Mesenchymal stem cell (in vitro differentiated cells and primary cell): ENCODE data around the gene FOXP1.

ENCODE experiments used
- DNase-seq: peaks from one replicate; pipeline ENCODE4 v3.0.0-alpha.2; 2013
- H2AFZ ChIP-seq: one replicate; pipeline ENCODE4 v1.6.1; 2013; ENCODE audit warnings: low read depth, mild to moderate bottlenecking, control low read depth, inconsistent platforms, low read length, moderate library complexity
- H2AK5ac ChIP-seq: 2 replicates; pipeline ENCODE4 v1.6.1; 2013; ENCODE audit warnings: low read length, moderate library complexity, mild to moderate bottlenecking, inconsistent platforms; ENCODE audit not compliant: severe bottlenecking
- H2BK120ac ChIP-seq: one replicate; pipeline ENCODE4 v1.6.1; 2013; ENCODE audit warnings: low read depth, mild to moderate bottlenecking, inconsistent platforms, low read length, moderate library complexity
- H2BK12ac ChIP-seq, 2 experiments: one replicate each; pipeline ENCODE4 v1.6.1; 2013; ENCODE audit warnings: inconsistent platforms in 2 of 2, low read length in 2 of 2, mild to moderate bottlenecking in 2 of 2, moderate library complexity in 2 of 2, control low read depth in 1 of 2
- H2BK15ac ChIP-seq: one replicate; pipeline ENCODE4 v1.6.1; 2013; ENCODE audit warnings: mild to moderate bottlenecking, low read depth, inconsistent platforms; ENCODE audit not compliant: poor library complexity, severe bottlenecking
- H2BK5ac ChIP-seq: 2 replicates; pipeline ENCODE4 v1.6.1; 2013; ENCODE audit warnings: low read depth, mild to moderate bottlenecking, low read length, control low read depth, inconsistent platforms; ENCODE audit not compliant: poor library complexity, severe bottlenecking
- H3K14ac ChIP-seq, 2 experiments: one replicate each; pipeline ENCODE4 v1.6.1; 2013; ENCODE audit warnings: inconsistent platforms in 2 of 2, low read length in 2 of 2, control low read depth in 1 of 2, mild to moderate bottlenecking in 1 of 2, moderate library complexity in 1 of 2
- H3K18ac ChIP-seq, 2 experiments: one replicate each; pipeline ENCODE4 v1.6.1; 2013; ENCODE audit warnings: inconsistent platforms in 2 of 2, low read length in 2 of 2, control low read depth in 1 of 2, low read depth in 1 of 2, mild to moderate bottlenecking in 1 of 2
- H3K23ac ChIP-seq, 2 experiments: one replicate each; pipeline ENCODE4 v1.6.1; 2013; ENCODE audit warnings: inconsistent platforms in 2 of 2, low read length in 2 of 2, mild to moderate bottlenecking in 2 of 2, moderate library complexity in 2 of 2, control low read depth in 1 of 2
- H3K27ac ChIP-seq: 2 replicates; pipeline ENCODE4 v1.5.1; 2013; ENCODE audit warnings: mild to moderate bottlenecking, moderate library complexity, low read length, control low read depth, inconsistent platforms; ENCODE audit not compliant: poor library complexity, severe bottlenecking
- H3K27me3 ChIP-seq, 2 experiments: 2 replicates each; pipeline versions ENCODE4 v1.6.1 to v1.7.0; 2013; ENCODE audit warnings: low read length in 2 of 2, mild to moderate bottlenecking in 2 of 2, moderate library complexity in 2 of 2, control low read depth in 1 of 2, inconsistent platforms in 1 of 2; ENCODE audit not compliant: control insufficient read depth in 1 of 2, insufficient read depth in 1 of 2
- H3K36me3 ChIP-seq, 2 experiments: 2 replicates each; pipeline versions ENCODE4 v1.6.1 to v1.7.0; 2013; ENCODE audit warnings: low read length in 2 of 2, control low read depth in 1 of 2, inconsistent platforms in 1 of 2, low read depth in 1 of 2, mild to moderate bottlenecking in 1 of 2; ENCODE audit not compliant: insufficient read depth in 2 of 2, control insufficient read depth in 1 of 2
- H3K4ac ChIP-seq, 2 experiments: one replicate each; pipeline ENCODE4 v1.6.1; 2013; ENCODE audit warnings: inconsistent platforms in 2 of 2, low read length in 2 of 2, mild to moderate bottlenecking in 2 of 2, moderate library complexity in 2 of 2, control low read depth in 1 of 2, low read depth in 1 of 2
- H3K4me1 ChIP-seq: 2 replicates; pipeline ENCODE4 v1.6.1; 2013; ENCODE audit warnings: low read depth, low read length, control low read depth; ENCODE audit not compliant: control insufficient read depth, insufficient read depth
- H3K4me2 ChIP-seq: 2 replicates; pipeline ENCODE4 v1.6.1; 2013; ENCODE audit warnings: low read length, mild to moderate bottlenecking, inconsistent platforms; ENCODE audit not compliant: poor library complexity, severe bottlenecking
- H3K4me3 ChIP-seq, 2 experiments: 2 replicates each; pipeline versions ENCODE4 v1.5.1 to v1.7.0; 2013; ENCODE audit warnings: low read length in 2 of 2, mild to moderate bottlenecking in 2 of 2, control low read depth in 1 of 2, low read depth in 1 of 2; ENCODE audit not compliant: insufficient read depth in 1 of 2
- H3K79me1 ChIP-seq: replicated peaks from 2 replicates; pipeline ENCODE4 v1.6.1; 2013; ENCODE audit warnings: mild to moderate bottlenecking, control low read depth, low read length, inconsistent platforms; ENCODE audit not compliant: poor library complexity, severe bottlenecking
- H3K9ac ChIP-seq: 2 replicates; pipeline ENCODE4 v1.7.0; 2013; ENCODE audit warnings: mild to moderate bottlenecking, low read length, moderate library complexity
- H3K9me3 ChIP-seq: 2 replicates; pipeline ENCODE4 v1.7.0; 2013; ENCODE audit warnings: mild to moderate bottlenecking, low read length; ENCODE audit not compliant: control insufficient read depth
- H4K8ac ChIP-seq: one replicate; pipeline ENCODE4 v1.6.1; 2013; ENCODE audit warnings: inconsistent platforms, mild to moderate bottlenecking, low read length, moderate library complexity
- H4K91ac ChIP-seq: one replicate; pipeline ENCODE4 v1.6.1; 2013; ENCODE audit warnings: mild to moderate bottlenecking, low read length, inconsistent platforms
- WGBS: methylation state at CpG from one replicate; pipeline ENCODE4 v1.1.7; 2013; ENCODE audit warnings: mixed read lengths; 5-methylcytosine and 5-hydroxymethylcytosine counted together

FOXP1 gene

GRCh38 chr3:71247221-71247957, 336.1 kb downstream of the FOXP1 start:
- no peak overlapping the region for H2BK120ac ChIP-seq
- DNase-seq: no peak
- H4K91ac ChIP-seq: peak overlapping the region; percentile 34
- no peaks in the 10 kb centered on the region for H3K36me3 ChIP-seq
- no peaks in the 10 kb centered on the region for H3K9me3 ChIP-seq
- no peak overlapping the region for H3K4me3 ChIP-seq
- H2AK5ac ChIP-seq: peak overlapping the region; percentile 37
- no peak overlapping the region for H2BK15ac ChIP-seq
- H3K18ac ChIP-seq: no peak overlapping the region
- no peak overlapping the region for H2AFZ ChIP-seq
- 77% methylated on average over 7 of the region's 10 CpGs for WGBS
- H2BK12ac ChIP-seq: peak overlapping the region in 1 of 2 experiments; percentile 23
- no peak overlapping the region for H4K8ac ChIP-seq
- H3K4ac ChIP-seq: peak overlapping the region in 1 of 2 experiments; percentile 53
- no peak overlapping the region for H3K9ac ChIP-seq
- H3K27me3 ChIP-seq: no peaks in the 10 kb centered on the region
- H2BK5ac ChIP-seq: no peak overlapping the region
- no peak overlapping the region for H3K23ac ChIP-seq
- H3K79me1 ChIP-seq: peaks cover 25% of the 10 kb centered on the region
- H3K27ac ChIP-seq: no peak overlapping the region
- H3K4me1 ChIP-seq: peaks cover 11% of the 10 kb centered on the region
- H3K4me2 ChIP-seq: no peak overlapping the region
- H3K14ac ChIP-seq: no peak overlapping the region

- H3K36me3 ChIP-seq: no peaks in the 10 kb centered on the region
- H3K4ac ChIP-seq: no peak overlapping the region
- H3K27me3 ChIP-seq: no peaks in the 10 kb centered on the region
- peak overlapping the region; percentile 28 for H2AK5ac ChIP-seq
- peaks cover 11% of the 10 kb centered on the region for H3K4me1 ChIP-seq
- no peak overlapping the region for H3K23ac ChIP-seq
- H2BK12ac ChIP-seq: peak overlapping the region; percentile 66 to 71
- peak overlapping the region; percentile 63 for H4K8ac ChIP-seq
- peak overlapping the region; percentile 85 for H3K9ac ChIP-seq
- no peak overlapping the region for H3K27ac ChIP-seq
- H3K4me2 ChIP-seq: no peak overlapping the region
- H3K9me3 ChIP-seq: no peaks in the 10 kb centered on the region
- H3K14ac ChIP-seq: no peak overlapping the region
- H3K4me3 ChIP-seq: peak overlapping the region in 1 of 2 experiments; percentile 51
- peak overlapping the region; percentile 55 for H4K91ac ChIP-seq
- H2BK120ac ChIP-seq: peak overlapping the region; percentile 21
- no peak overlapping the region for H2BK15ac ChIP-seq
- no peak for DNase-seq
- peak overlapping the region; percentile 29 to 82 for H3K18ac ChIP-seq
- H3K79me1 ChIP-seq: peaks cover 20% of the 10 kb centered on the region
- 73% methylated on average over 19 of the region's 19 CpGs for whole genome bisulfite sequencing
- peak overlapping the region; percentile 30 for H2AFZ ChIP-seq
- no peak overlapping the region for H2BK5ac ChIP-seq
These were observed 337.3 kb downstream of the FOXP1 start for GRCh38 chr3:71245971-71246880.

GRCh38 chr3:71244826-71245488, 338.6 kb downstream of the FOXP1 start:
- peaks cover 23% of the 10 kb centered on the region for H3K79me1 ChIP-seq
- H3K18ac ChIP-seq: no peak overlapping the region
- peak; percentile 84 for DNase-seq
- peaks cover 11% of the 10 kb centered on the region for H3K4me1 ChIP-seq
- WGBS: 5% methylated on average over 7 of the region's 8 CpGs
- no peak overlapping the region for H2BK120ac ChIP-seq
- no peaks in the 10 kb centered on the region for H3K9me3 ChIP-seq
- H3K4me2 ChIP-seq: peak overlapping the region; percentile 42
- H3K4me3 ChIP-seq: peak overlapping the region in 1 of 2 experiments; percentile 70
- H3K27ac ChIP-seq: peak overlapping the region; percentile 77
- H3K36me3 ChIP-seq: no peaks in the 10 kb centered on the region
- H2AFZ ChIP-seq: no peak overlapping the region
- no peak overlapping the region for H3K14ac ChIP-seq
- H3K23ac ChIP-seq: no peak overlapping the region
- H4K8ac ChIP-seq: no peak overlapping the region
- peak overlapping the region; percentile 18 for H2AK5ac ChIP-seq
- H2BK5ac ChIP-seq: no peak overlapping the region
- no peak overlapping the region for H3K4ac ChIP-seq
- no peak overlapping the region for H2BK15ac ChIP-seq
- H3K27me3 ChIP-seq: no peaks in the 10 kb centered on the region
- H2BK12ac ChIP-seq: no peak overlapping the region
- H4K91ac ChIP-seq: no peak overlapping the region
- H3K9ac ChIP-seq: peak overlapping the region; percentile 85
